HCEC 1CT (cell line): ENCODE measurements around the gene BCL2.
A peak's percentile ranks its signal among the peaks of the same experiment; 100 is the strongest.

Experiments
- DNase-seq: peaks from one replicate; pipeline ENCODE4 v3.0.0-alpha.2; 2017

BCL2 gene

GRCh38 chr18:63307551-63308200 is 11.9 kb downstream of the BCL2 start:
- DNase-seq: no peak

- no peak for DNase-seq
Measured at GRCh38 chr18:63306819-63307550, 12.6 kb downstream of the BCL2 start.

- DNase-seq: no peak
Measured at GRCh38 chr18:63306249-63306648, 13.3 kb downstream of the BCL2 start.

GRCh38 chr18:63303547-63303946 is 16.0 kb downstream of the BCL2 start:
- DNase-seq: no peak

GRCh38 chr18:63302636-63303405 is 16.7 kb downstream of the BCL2 start:
- no peak for DNase-seq

- DNase-seq: no peak
Measured at GRCh38 chr18:63302220-63302619, 17.3 kb downstream of the BCL2 start.

GRCh38 chr18:63301434-63301833 is 18.1 kb downstream of the BCL2 start:
- DNase-seq: peak; percentile 12

- DNase-seq: no peak
Measured at GRCh38 chr18:63299837-63300745, 19.5 kb downstream of the BCL2 start.

- no peak for DNase-seq
Measured at GRCh38 chr18:63298400-63299365, 20.9 kb downstream of the BCL2 start.

GRCh38 chr18:63297687-63298399 is 21.7 kb downstream of the BCL2 start:
- no peak for DNase-seq

- DNase-seq: no peak
Measured at GRCh38 chr18:63293935-63294334, 25.6 kb downstream of the BCL2 start.

GRCh38 chr18:63292831-63293683 is 26.5 kb downstream of the BCL2 start:
- DNase-seq: no peak

GRCh38 chr18:63291278-63291677 is 28.3 kb downstream of the BCL2 start:
- DNase-seq: no peak

GRCh38 chr18:63290821-63291200 is 28.8 kb downstream of the BCL2 start:
- DNase-seq: no peak

GRCh38 chr18:63290166-63290820 is 29.3 kb downstream of the BCL2 start:
- no peak for DNase-seq

- DNase-seq: no peak
Measured at GRCh38 chr18:63288311-63288710, 31.3 kb downstream of the BCL2 start.

GRCh38 chr18:63287691-63288220 is 31.8 kb downstream of the BCL2 start:
- DNase-seq: no peak

- no peak for DNase-seq
Measured at GRCh38 chr18:63286926-63287325, 32.6 kb downstream of the BCL2 start.
